SK-N-SH (cell line): Measurements from ENCODE around the gene IGF2R. TPM values are rescaled to one million over a fixed set of nuclear protein-coding genes. Genes with fewer than 3 reads are reported as not detected.

ENCODE experiments used
- CTCF ChIA-PET: fragments of 300-600, 350-600 bp; formaldehyde crosslinking; extraction: SDS; loops from one replicate; lab custom pipeline; 2021; lab: Yijun Ruan, JAX
- POLR2A ChIA-PET: fragments of 350-600 bp; sonication (Branson Sonifier 250); formaldehyde crosslinking; extraction: SDS; loops from one replicate; lab custom pipeline; 2020; ENCODE audit warnings: antibody characterized with exemption, inconsistent platforms; lab: Yijun Ruan, JAX
- DNase-seq: peaks from one replicate; pipeline ENCODE4 v3.0.0; 2012
- H2AFZ ChIP-seq: fragments of 200-600 bp; sonication (generic); 2 replicates; pipeline ENCODE4 v1.8.1; 2016; ENCODE audit warnings: antibody characterized with exemption, mild to moderate bottlenecking, low read depth
- H3F3A ChIP-seq: fragments of 200-600 bp; sonication (generic); replicated peaks from 2 replicates; pipeline ENCODE3; 2016; ENCODE audit warnings: antibody characterized with exemption, mild to moderate bottlenecking; ENCODE audit not compliant: insufficient read depth
- H3K27ac ChIP-seq, 2 experiments: fragments of 200-500 bp in 1 of 2; fragments of 200-600 bp in 1 of 2; sonication (Bioruptor generic) in 1 of 2; sonication (generic), shearing (Covaris generic) in 1 of 2; 2 replicates each; pipeline versions ENCODE4 v1.5.1 to v1.6.1; 2014 to 2016; ENCODE audit warnings: low read depth in 2 of 2, inconsistent platforms in 1 of 2, low read length in 1 of 2, mild to moderate bottlenecking in 1 of 2, mixed read lengths in 1 of 2
- H3K27me3 ChIP-seq: fragments of 200-600 bp; sonication (generic), shearing (Covaris generic); 2 replicates; pipeline ENCODE4 v1.6.1; 2016; ENCODE audit warnings: mixed run types; ENCODE audit not compliant: insufficient read depth
- H3K36me3 ChIP-seq, 2 experiments: fragments of 200-500 bp in 1 of 2; fragments of 200-600 bp in 1 of 2; sonication (Bioruptor generic) in 1 of 2; sonication (generic) in 1 of 2; replicated peaks in 1 of 2; 2 replicates each; pipeline versions ENCODE3 to v1.5.1; 2014 to 2016; ENCODE audit warnings: low read length in 1 of 2, mild to moderate bottlenecking in 1 of 2; ENCODE audit not compliant: insufficient read depth in 2 of 2, control insufficient read depth in 1 of 2
- H3K4me1 ChIP-seq, 2 experiments: fragments of 200-500 bp in 1 of 2; fragments of 200-600 bp in 1 of 2; sonication (Bioruptor generic) in 1 of 2; sonication (generic), shearing (Covaris generic) in 1 of 2; 2 replicates each; pipeline versions ENCODE4 v1.5.1 to v1.6.1; 2014 to 2016; ENCODE audit warnings: low read depth in 1 of 2, low read length in 1 of 2, mixed run types in 1 of 2; ENCODE audit not compliant: insufficient read depth in 2 of 2, control insufficient read depth in 1 of 2
- H3K4me2 ChIP-seq: fragments of 200-600 bp; sonication (generic), shearing (Covaris generic); 2 replicates; pipeline ENCODE4 v1.6.1; 2017; ENCODE audit warnings: mixed run types
- H3K4me3 ChIP-seq, 2 experiments: fragments of 200-500 bp in 1 of 2; fragments of 200-600 bp in 1 of 2; sonication (Bioruptor generic) in 1 of 2; sonication (generic), shearing (Covaris generic) in 1 of 2; 2 replicates each; pipeline versions ENCODE4 v1.5.1 to v1.8.1; 2014 to 2016; ENCODE audit warnings: low read depth in 2 of 2, inconsistent platforms in 1 of 2, low read length in 1 of 2, mild to moderate bottlenecking in 1 of 2, mixed read lengths in 1 of 2, moderate library complexity in 1 of 2
- H3K79me2 ChIP-seq: fragments of 200-600 bp; sonication (generic); 2 replicates; pipeline ENCODE4 v1.8.1; 2017; ENCODE audit warnings: mild to moderate bottlenecking; ENCODE audit not compliant: insufficient read depth
- H3K9ac ChIP-seq: fragments of 200-600 bp; sonication (generic); 2 replicates; pipeline ENCODE4 v1.6.1; 2017; ENCODE audit warnings: mixed run types
- H3K9me2 ChIP-seq: fragments of 200-600 bp; sonication (generic); 2 replicates; pipeline ENCODE4 v1.6.1; 2017; ENCODE audit warnings: mixed run types
- H3K9me3 ChIP-seq: fragments of 200-600 bp; sonication (generic); 2 replicates; pipeline ENCODE4 v1.6.1; 2017; ENCODE audit warnings: mixed run types, mild to moderate bottlenecking, moderate library complexity
- H4K20me1 ChIP-seq: fragments of 200-600 bp; sonication (generic); 2 replicates; pipeline ENCODE4 v1.6.1; 2017; ENCODE audit warnings: mild to moderate bottlenecking, mixed run types; ENCODE audit not compliant: insufficient read depth
- CHD2 ChIP-seq: fragments of 150-350 bp; IDR thresholded peaks from 2 replicates; pipeline ENCODE4 v1.6.1; 2018; ENCODE audit warnings: low read length; ENCODE audit not compliant: partially characterized antibody
- CTCF ChIP-seq: fragments of 200-600 bp; sonication (generic); IDR thresholded peaks from 2 replicates; pipeline ENCODE4 v1.6.1; 2017; ENCODE audit warnings: antibody characterized with exemption, mild to moderate bottlenecking, moderate library complexity
- ELF1 ChIP-seq: IDR thresholded peaks from 2 replicates; pipeline ENCODE4 v1.4.0; 2012
- GABPA ChIP-seq: IDR thresholded peaks from 2 replicates; pipeline ENCODE4 v1.4.0; 2012; ENCODE audit warnings: low read depth, mild to moderate bottlenecking
- GATA2 ChIP-seq: sonication (generic); formaldehyde crosslinking; IDR thresholded peaks from 2 replicates; pipeline ENCODE4 v1.5.0; 2020; ENCODE audit warnings: mild to moderate bottlenecking, missing genetic modification reagents
- JUND ChIP-seq: IDR thresholded peaks from 2 replicates; pipeline ENCODE4 v1.4.0; 2012
- MEF2A ChIP-seq: IDR thresholded peaks from 2 replicates; pipeline ENCODE4 v1.4.0; 2012; ENCODE audit warnings: low read depth, borderline replicate concordance
- MXI1 ChIP-seq: IDR thresholded peaks from 2 replicates; pipeline ENCODE4 v1.6.1; 2012; ENCODE audit warnings: mild to moderate bottlenecking, low read depth, low read length, improper control_type of control experiment
- NFIC ChIP-seq: IDR thresholded peaks from 2 replicates; pipeline ENCODE4 v1.4.0; 2012; ENCODE audit warnings: borderline replicate concordance
- POLR2AphosphoS5 ChIP-seq: IDR thresholded peaks from 2 replicates; pipeline ENCODE4 v1.6.1; 2012; ENCODE audit warnings: low read depth, low read length
- RCOR1 ChIP-seq: fragments of 150-350 bp; IDR thresholded peaks from 2 replicates; pipeline ENCODE4 v1.6.1; 2017; ENCODE audit warnings: antibody characterized with exemption, low read length
- REST ChIP-seq: IDR thresholded peaks from 2 replicates; pipeline ENCODE4 v1.6.1; 2012; ENCODE audit warnings: mild to moderate bottlenecking, low read depth, low read length, moderate library complexity
- TAF1 ChIP-seq: IDR thresholded peaks from 2 replicates; pipeline ENCODE4 v1.6.1; 2012; ENCODE audit warnings: low read depth, mild to moderate bottlenecking, low read length, moderate library complexity, borderline replicate concordance
- TCF12 ChIP-seq: IDR thresholded peaks from 2 replicates; pipeline ENCODE4 v1.4.0; 2012
- USF1 ChIP-seq: IDR thresholded peaks from 2 replicates; pipeline ENCODE4 v1.4.0; 2012; ENCODE audit warnings: low read depth, borderline replicate concordance
- ZBTB33 ChIP-seq: IDR thresholded peaks from 2 replicates; pipeline ENCODE4 v1.4.0; 2012; ENCODE audit warnings: low read depth, borderline replicate concordance
- whole genome bisulfite sequencing: methylation state at CpG from one replicate; pipeline ENCODE4 v1.1.6; 2017; ENCODE audit warnings: low lambda C conversion rate; 5-methylcytosine and 5-hydroxymethylcytosine counted together
- polyA plus RNA-seq, 3 experiments: library from polyadenylated mRNA; depleted of rRNA; stranded (reverse); fragments of >200 nt; gene quantifications; 2 replicates each; pipeline ENCODE4 v1.2.3, GENCODE V29; 2012

Gene IGF2R
- polyA plus RNA-seq, 1 of the 3 experiments (the other 2 are of a cell fraction), result 45.0 TPM

- H3K36me3 ChIP-seq, result peaks cover 38 to 71% of the 10 kb centered on the region in 2 experiments
- ChIA-PET CTCF (interaction anchor here (0.9 to 1.0 kb wide), 2 partner anchors 13 to 39 kb away, joined by 3 read pairs; no protein-coding TSS in a partner anchor), POLR2A (no interaction called here)
- no peaks in the 10 kb centered on the region for H4K20me1 ChIP-seq
- no peaks in the 10 kb centered on the region for H3K79me2 ChIP-seq
- no peak overlapping the region for H2AFZ ChIP-seq
- TF ChIP-seq NFIC, result no peak
- TF ChIP-seq USF1, result no peak
- TF ChIP-seq ZBTB33, result no peak
- no peak for TF ChIP-seq REST
- TF ChIP-seq POLR2AphosphoS5, result no peak
- no peak for TF ChIP-seq MXI1
- no peak for TF ChIP-seq GABPA
- no peak for TF ChIP-seq MEF2A
- TF ChIP-seq TCF12, result no peak
- TF ChIP-seq CTCF, result no peak
- TF ChIP-seq ELF1, result no peak
- TF ChIP-seq JUND, result no peak
- no peak for TF ChIP-seq TAF1
- TF ChIP-seq GATA2 (CRISPR knock-in tag), result no peak
- TF ChIP-seq CHD2, result no peak
- TF ChIP-seq RCOR1, result no peak
- H3K27me3 ChIP-seq, result no peaks in the 10 kb centered on the region
- H3K4me1 ChIP-seq, result no peaks in the 10 kb centered on the region
- H3K4me3 ChIP-seq, result no peak overlapping the region
- 94% methylated on average over 6 of the region's 6 CpGs for WGBS
- no peaks in the 10 kb centered on the region for H3F3A ChIP-seq
- no peak for DNase-seq
- no peak overlapping the region for H3K9ac ChIP-seq
- no peak overlapping the region for H3K4me2 ChIP-seq
- no peak overlapping the region for H3K27ac ChIP-seq
- no peaks in the 10 kb centered on the region for H3K9me2 ChIP-seq
- H3K9me3 ChIP-seq, result no peaks in the 10 kb centered on the region
Observed at GRCh38 chr6:160054271-160054670, 85.4 kb downstream of the IGF2R start.
